GM18909 (cell line): ENCODE measurements around the gene PXMP4.
"Not testable (repeated sequence)": the region's sequence is repeated elsewhere in the genome, so short reads cannot be mapped to it uniquely, and the experiment has no call there.

Experiments used
- ATAC-seq: cut with Tn5 transposase; IDR thresholded peaks from one replicate; pipeline ENCODE4 v1.9.1; 2021; ENCODE audit warnings: mild to moderate bottlenecking; ENCODE audit not compliant: unreplicated experiment, poor library complexity

Gene PXMP4

GRCh38 chr20:33704197-33704924 is 15.7 kb downstream of the PXMP4 start:
- ATAC-seq = no peak

GRCh38 chr20:33703498-33704137 is 16.5 kb downstream of the PXMP4 start:
- no peak for ATAC-seq

- ATAC-seq = no peak
Measured at GRCh38 chr20:33702861-33703260, 17.2 kb downstream of the PXMP4 start.

GRCh38 chr20:33701629-33702450 is 18.3 kb downstream of the PXMP4 start:
- ATAC-seq = no peak

GRCh38 chr20:33700696-33701441 is 19.2 kb downstream of the PXMP4 start:
- not testable (repeated sequence) for ATAC-seq

GRCh38 chr20:33698966-33699365 is 21.1 kb downstream of the PXMP4 start:
- ATAC-seq = not testable (repeated sequence)

- no peak for ATAC-seq
Measured at GRCh38 chr20:33697129-33697528, 23.0 kb downstream of the PXMP4 start.

- ATAC-seq = no peak
Measured at GRCh38 chr20:33696448-33696847, 23.7 kb downstream of the PXMP4 start.

- ATAC-seq = no peak
Measured at GRCh38 chr20:33694639-33695012, 25.5 kb downstream of the PXMP4 start.

- ATAC-seq = no peak
Measured at GRCh38 chr20:33693741-33694638, 26.1 kb downstream of the PXMP4 start.

GRCh38 chr20:33693289-33693688 is 26.8 kb downstream of the PXMP4 start:
- no peak for ATAC-seq

- no peak for ATAC-seq
Measured at GRCh38 chr20:33689973-33690372, 30.1 kb downstream of the PXMP4 start.

- ATAC-seq = no peak
Measured at GRCh38 chr20:33689493-33689892, 30.6 kb downstream of the PXMP4 start.

- no peak for ATAC-seq
Measured at GRCh38 chr20:33688938-33689424, 31.1 kb downstream of the PXMP4 start.

GRCh38 chr20:33687993-33688937 is 31.8 kb downstream of the PXMP4 start:
- no peak for ATAC-seq

GRCh38 chr20:33687370-33687915 is 32.7 kb downstream of the PXMP4 start:
- no peak for ATAC-seq

- no peak for ATAC-seq
Measured at GRCh38 chr20:33686984-33687366, 33.1 kb downstream of the PXMP4 start.
